ENCODE measurements around the gene GAB1. TPM values are rescaled to one million over a fixed set of nuclear protein-coding genes. Genes with fewer than 3 reads are reported as not detected.

The GAB1 gene
- total and polyA plus RNA-seq, 2 of the 8 experiments (the other 6 are each of a cell fraction or from before 2014, with no cell fraction given), result 6.8 to 21.3 TPM

- no peak for TF ChIP-seq TAF1 (IDR thresholded peaks at IDR 0.05; ENCODE audit: low read depth, low read length)
- no peak for TF ChIP-seq SRF (IDR thresholded peaks at IDR 0.05; ENCODE audit: low read depth, low read length)
- TF ChIP-seq CREB1 (IDR thresholded peaks at IDR 0.05), result no peak
- no peak for TF ChIP-seq BCL11A (IDR thresholded peaks at IDR 0.05; ENCODE audit: low read depth in 2 of 2, low read length in 2 of 2)
- TF ChIP-seq TAF7 (optimal IDR thresholded peaks at IDR 0.05; ENCODE audit: borderline replicate concordance, low read depth, low read length), result no peak
- no peak for TF ChIP-seq CBX5 (IDR thresholded peaks at IDR 0.05; ENCODE audit: low read depth, low read length)
- no peak for TF ChIP-seq E2F6 (IDR thresholded peaks at IDR 0.05)
- TF ChIP-seq CHD1 (IDR thresholded peaks at IDR 0.05; ENCODE audit: low read depth, low read length), result no peak
- TF ChIP-seq, protein P1, sequence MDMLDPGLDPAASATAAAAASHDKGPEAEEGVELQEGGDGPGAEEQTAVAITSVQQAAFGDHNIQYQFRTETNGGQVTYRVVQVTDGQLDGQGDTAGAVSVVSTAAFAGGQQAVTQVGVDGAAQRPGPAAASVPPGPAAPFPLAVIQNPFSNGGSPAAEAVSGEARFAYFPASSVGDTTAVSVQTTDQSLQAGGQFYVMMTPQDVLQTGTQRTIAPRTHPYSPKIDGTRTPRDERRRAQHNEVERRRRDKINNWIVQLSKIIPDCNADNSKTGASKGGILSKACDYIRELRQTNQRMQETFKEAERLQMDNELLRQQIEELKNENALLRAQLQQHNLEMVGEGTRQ (IDR thresholded peaks at IDR 0.05; ENCODE audit: low read length), result no peak
- TF ChIP-seq SP2 (IDR thresholded peaks at IDR 0.05; ENCODE audit: low read length), result no peak
- no peak for TF ChIP-seq NANOG (IDR thresholded peaks at IDR 0.05; ENCODE audit: insufficient read depth, low read depth, low read length, poor library complexity, severe bottlenecking)
Measured at GRCh38 chr4:143486314-143486713, 149.6 kb downstream of the GAB1 start (continued).
